Tibial nerve (tissue), 4 donors: ENCODE data around the gene MRPS7. TPM values are rescaled to one million over a fixed set of nuclear protein-coding genes. Genes with fewer than 3 reads are reported as not detected.
A peak's percentile ranks its signal among the peaks of the same experiment; 100 is the strongest.
"Not testable (repeated sequence)": the region's sequence is repeated elsewhere in the genome, so short reads cannot be mapped to it uniquely, and the experiment has no call there.

Experiments
- DNase-seq, 2 donors: peaks; one replicate each; pipeline ENCODE4 v3.0.0-alpha.2; 2019; ENCODE audit warnings: low spot score in 2 of 2
- H3K27ac ChIP-seq, 4 donors: fragments of 200-600 bp; sonication (generic) in 3 of 4; one replicate each; pipeline ENCODE4 v1.5.1; 2017 to 2019; ENCODE audit warnings: mild to moderate bottlenecking in 1 of 4
- H3K27me3 ChIP-seq, 2 donors: fragments of 200-600 bp; sonication (generic) in 1 of 2; one replicate each; pipeline versions ENCODE4 v1.5.1 to v1.6.0; 2017 to 2019
- H3K36me3 ChIP-seq, 3 donors: fragments of 200-600 bp; sonication (generic); one replicate each; pipeline ENCODE4 v1.5.1; 2018 to 2019
- H3K4me1 ChIP-seq, 4 donors: fragments of 200-600 bp; sonication (generic) in 3 of 4; one replicate each; pipeline ENCODE4 v1.5.1; 2017 to 2019
- H3K4me3 ChIP-seq, 4 donors: fragments of 200-600 bp; sonication (generic) in 3 of 4; one replicate each; pipeline ENCODE4 v1.5.1; 2017 to 2019; ENCODE audit warnings: mild to moderate bottlenecking in 1 of 4, moderate library complexity in 1 of 4
- H3K9me3 ChIP-seq, 4 donors: fragments of 200-600 bp; sonication (generic) in 3 of 4; one replicate each; pipeline ENCODE4 v1.5.1; 2017 to 2019
- EP300 ChIP-seq, 2 donors: sonication (generic); formaldehyde crosslinking; IDR thresholded peaks; one replicate each; pipeline ENCODE4 v1.6.1; 2017; ENCODE audit warnings: antibody characterized with exemption in 2 of 2, mild to moderate bottlenecking in 1 of 2
- POLR2A ChIP-seq, 2 donors: fragments of 450-650 bp; IDR thresholded peaks; one replicate each; pipeline ENCODE4 v1.6.1; 2017; ENCODE audit warnings: antibody characterized with exemption in 2 of 2, mild to moderate bottlenecking in 2 of 2, moderate library complexity in 2 of 2
- WGBS, 2 donors: methylation state at CpG; one replicate each; pipeline ENCODE4 v1.1.5; 2018; 5-methylcytosine and 5-hydroxymethylcytosine counted together
- total RNA-seq, 4 donors: library from RNA; depleted of rRNA; stranded (reverse); fragments of >200 nt; gene quantifications; one replicate each; pipeline ENCODE4 v1.1.0, GENCODE V29; 2016
- TF ChIP-seq, protein P1 (sequence below), 5 experiments: fragments of 200-600 bp in 3 of 5; fragments of 450-650 bp in 2 of 5; sonication (generic) in 3 of 5; IDR thresholded peaks; one replicate each; pipeline ENCODE4 v1.5.1; 2016 to 2019; ENCODE audit warnings: antibody characterized with exemption in 5 of 5, mild to moderate bottlenecking in 3 of 5, moderate library complexity in 2 of 5

MRPS7 gene
- total RNA-seq, 4 donors from 2014 or later = 31.2 to 36.6 (median 33.6) TPM

DNA sequence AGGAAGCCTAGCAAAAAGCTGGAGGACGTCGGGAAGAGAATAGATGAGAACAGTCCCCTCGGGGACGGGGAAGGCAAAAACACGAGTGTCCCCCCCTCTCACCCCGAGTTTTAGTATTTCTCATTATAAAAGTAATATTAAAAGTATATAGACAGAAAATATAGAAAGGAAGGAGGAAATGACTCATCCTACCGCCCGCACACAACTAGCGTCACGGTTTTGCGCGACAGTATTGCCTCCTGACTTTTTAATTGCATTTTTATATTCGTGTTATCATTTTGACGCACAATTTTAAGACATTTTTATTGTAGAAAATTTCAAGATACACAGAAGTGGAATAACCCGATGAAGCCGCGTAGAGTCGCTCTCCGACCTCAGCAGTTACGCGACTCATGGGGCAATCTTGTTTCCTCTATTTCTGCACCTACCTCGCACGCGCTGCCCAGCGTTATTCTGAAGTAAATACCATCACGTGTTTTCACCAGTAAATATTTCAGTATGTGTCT, 28.2 kb downstream of the MRPS7 start:
- Histone ChIP-seq H3K9me3 (no peaks in the 10 kb centered on the region), H3K4me3 (peak overlapping the region; percentile 66 to 83 (median 72)), H3K27ac (peak overlapping the region; percentile 56 to 95 (median 93)), H3K27me3 (no peaks in the 10 kb centered on the region), H3K36me3 (peaks cover 0 to 19% (median 0%) of the 10 kb centered on the region in 3 donors), H3K4me1 (peaks cover 0 to 14% (median 4%) of the 10 kb centered on the region in 4 donors)
- DNase-seq = peak; percentile 54 to 58
- no peak for TF ChIP-seq POLR2A (IDR thresholded peaks at IDR 0.05)
- TF ChIP-seq, protein P1, sequence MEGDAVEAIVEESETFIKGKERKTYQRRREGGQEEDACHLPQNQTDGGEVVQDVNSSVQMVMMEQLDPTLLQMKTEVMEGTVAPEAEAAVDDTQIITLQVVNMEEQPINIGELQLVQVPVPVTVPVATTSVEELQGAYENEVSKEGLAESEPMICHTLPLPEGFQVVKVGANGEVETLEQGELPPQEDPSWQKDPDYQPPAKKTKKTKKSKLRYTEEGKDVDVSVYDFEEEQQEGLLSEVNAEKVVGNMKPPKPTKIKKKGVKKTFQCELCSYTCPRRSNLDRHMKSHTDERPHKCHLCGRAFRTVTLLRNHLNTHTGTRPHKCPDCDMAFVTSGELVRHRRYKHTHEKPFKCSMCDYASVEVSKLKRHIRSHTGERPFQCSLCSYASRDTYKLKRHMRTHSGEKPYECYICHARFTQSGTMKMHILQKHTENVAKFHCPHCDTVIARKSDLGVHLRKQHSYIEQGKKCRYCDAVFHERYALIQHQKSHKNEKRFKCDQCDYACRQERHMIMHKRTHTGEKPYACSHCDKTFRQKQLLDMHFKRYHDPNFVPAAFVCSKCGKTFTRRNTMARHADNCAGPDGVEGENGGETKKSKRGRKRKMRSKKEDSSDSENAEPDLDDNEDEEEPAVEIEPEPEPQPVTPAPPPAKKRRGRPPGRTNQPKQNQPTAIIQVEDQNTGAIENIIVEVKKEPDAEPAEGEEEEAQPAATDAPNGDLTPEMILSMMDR (IDR thresholded peaks at IDR 0.05) = peak in 3 of 5 experiments; percentile 3 to 20 (median 17)
- 1% methylated on average over 26 of the region's 26 CpGs for WGBS, 2 donors

DNA sequence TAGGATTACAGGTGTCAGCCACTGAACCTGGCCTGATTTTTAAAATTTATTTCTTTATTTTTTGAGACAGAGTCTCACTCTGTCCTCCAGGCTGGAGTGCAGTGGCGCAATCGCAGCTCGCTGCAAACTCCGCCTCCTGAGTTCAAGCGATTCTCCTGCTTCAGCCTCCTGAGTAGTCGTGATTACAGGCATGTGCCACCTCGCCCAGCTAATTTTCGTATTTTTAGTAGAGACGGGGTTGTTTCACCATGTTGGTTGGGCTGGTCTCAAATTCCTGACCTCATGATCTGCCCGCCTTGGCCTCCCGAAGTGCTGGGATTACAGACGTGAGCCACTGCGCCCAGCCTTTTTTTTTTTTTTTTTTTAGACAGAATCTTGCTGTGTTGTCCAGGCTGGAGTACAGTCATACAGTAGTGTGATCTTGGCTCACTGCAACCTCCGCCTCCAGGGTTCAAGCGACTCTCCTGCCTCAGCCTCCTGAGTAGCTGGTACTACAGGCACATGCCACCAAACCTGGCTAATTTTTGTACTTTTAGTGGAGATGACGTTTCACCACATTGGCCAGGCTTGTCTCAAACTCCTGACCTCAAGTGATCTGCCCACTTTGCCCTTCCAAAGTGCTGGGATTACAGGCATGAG, 31.2 kb downstream of the MRPS7 start:
- not testable (repeated sequence) for H3K27me3 ChIP-seq, H3K4me1 ChIP-seq, H3K36me3 ChIP-seq, H3K9me3 ChIP-seq, H3K4me3 ChIP-seq, DNase-seq
- peak overlapping the region in 2 of 4 donors; percentile 15 to 41 for H3K27ac ChIP-seq
- 59 to 64% methylated on average over 16 of the region's 16 CpGs for WGBS, 2 donors

DNA sequence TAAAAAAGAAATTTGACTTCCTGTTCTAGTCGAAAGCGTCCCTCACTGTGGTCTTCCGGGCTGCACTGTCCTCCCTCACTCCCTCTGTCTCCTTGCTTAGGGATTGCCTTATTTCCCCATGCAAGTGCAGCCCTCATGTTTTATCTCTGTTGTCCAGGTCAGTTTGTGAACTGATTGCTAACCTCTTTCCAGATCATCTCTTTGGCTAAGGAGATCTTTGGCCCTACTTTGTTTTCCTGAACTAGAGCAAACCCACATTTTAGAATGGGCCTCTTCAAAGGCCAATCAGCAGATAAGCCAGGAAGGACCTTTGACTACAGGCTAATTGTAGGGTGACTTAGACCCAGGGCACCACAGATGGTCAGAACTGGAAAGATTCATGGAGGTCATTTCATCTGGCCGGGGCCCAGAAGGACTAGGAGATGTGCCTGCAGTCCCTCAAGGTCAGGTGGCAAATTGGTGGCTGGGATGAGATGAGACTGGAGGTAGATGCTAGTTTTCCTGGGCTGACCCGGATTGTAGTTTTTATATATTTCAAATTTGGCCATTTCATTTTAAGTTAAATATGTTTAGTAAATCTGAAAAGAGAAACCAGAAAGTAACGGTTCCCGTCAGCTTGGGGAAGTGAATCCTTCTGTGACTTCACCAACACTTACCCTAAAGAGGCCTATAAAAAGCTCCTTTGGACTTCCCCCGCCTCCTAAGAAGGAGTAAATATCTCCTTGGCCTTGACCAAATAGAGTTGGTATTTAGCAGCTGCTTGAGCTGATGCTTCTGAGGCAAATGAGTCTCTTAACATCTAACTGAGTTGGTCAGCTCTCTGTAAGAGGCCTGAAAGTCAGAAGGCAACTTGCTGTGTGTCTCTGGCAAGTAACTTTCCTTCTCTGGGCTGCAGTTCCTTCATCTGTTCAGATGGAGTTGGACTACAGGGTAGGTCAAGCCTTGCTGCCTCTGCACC, 33.8 kb downstream of the MRPS7 start:
- H3K27me3 ChIP-seq = no peaks in the 10 kb centered on the region
- TF ChIP-seq POLR2A (IDR thresholded peaks at IDR 0.05) = no peak
- TF ChIP-seq EP300 (IDR thresholded peaks at IDR 0.05) = peak in 1 of 2 donors; percentile 8
- TF ChIP-seq, protein P1 (IDR thresholded peaks at IDR 0.05) = no peak
- peak overlapping the region in 3 of 4 donors; percentile 70 to 73 (median 71) for H3K27ac ChIP-seq
- no peak for DNase-seq
- no peaks in the 10 kb centered on the region for H3K4me1 ChIP-seq
- no peaks in the 10 kb centered on the region for H3K36me3 ChIP-seq
- WGBS, 2 donors = 78 to 85% methylated on average over 8 of the region's 8 CpGs
- H3K9me3 ChIP-seq = no peaks in the 10 kb centered on the region
- no peak overlapping the region for H3K4me3 ChIP-seq

DNA sequence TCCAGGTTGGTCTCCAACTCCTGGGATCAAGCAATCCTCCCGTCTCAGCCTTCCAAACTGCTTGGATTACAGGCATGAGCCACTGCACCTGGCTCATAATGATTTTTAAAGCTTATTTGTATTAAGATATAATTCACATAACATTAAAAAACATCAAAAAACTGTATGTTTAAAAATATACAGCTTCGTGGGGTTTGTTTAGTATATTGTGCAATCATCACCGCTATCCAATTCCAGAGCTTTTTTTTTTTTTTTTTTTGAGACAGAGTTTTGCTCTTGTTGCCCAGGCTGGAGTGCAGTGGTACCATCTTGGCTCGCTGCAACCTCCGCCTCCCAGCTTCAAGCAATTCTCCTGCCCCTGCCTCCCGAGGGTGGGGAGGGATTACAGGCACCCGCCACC, 38.6 kb downstream of the MRPS7 start:
- 77 to 82% methylated on average over 7 of the region's 7 CpGs for WGBS, 2 donors
- no peaks in the 10 kb centered on the region for H3K27me3 ChIP-seq
- no peaks in the 10 kb centered on the region for H3K36me3 ChIP-seq
- H3K4me1 ChIP-seq = no peaks in the 10 kb centered on the region
- TF ChIP-seq EP300 (IDR thresholded peaks at IDR 0.05) (no peak), POLR2A (IDR thresholded peaks at IDR 0.05) (no peak)
- TF ChIP-seq, protein P1 (IDR thresholded peaks at IDR 0.05) = no peak
- DNase-seq = no peak
- H3K4me3 ChIP-seq = no peak overlapping the region
- H3K9me3 ChIP-seq = no peaks in the 10 kb centered on the region
- H3K27ac ChIP-seq = no peak overlapping the region

DNA sequence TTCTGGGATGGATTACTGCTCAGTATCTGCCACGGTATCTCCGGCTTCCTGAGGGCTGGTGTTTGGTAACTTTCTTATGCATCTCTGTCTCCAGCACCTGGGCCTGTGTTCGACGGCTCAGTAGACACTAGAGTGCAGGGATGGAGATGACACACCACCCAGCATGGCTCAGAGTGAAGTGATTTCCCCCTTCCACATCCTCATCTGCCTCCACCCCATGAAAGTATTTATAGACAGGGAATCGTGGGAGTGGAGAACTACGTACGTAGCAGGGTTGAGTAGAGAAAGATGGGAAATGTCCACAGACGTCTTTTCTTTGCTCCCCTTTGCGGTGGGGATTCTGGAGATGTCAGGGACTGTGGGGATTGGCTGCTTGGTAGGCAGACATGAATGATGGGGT, 39.4 kb downstream of the MRPS7 start:
- H3K9me3 ChIP-seq = no peaks in the 10 kb centered on the region
- no peak for TF ChIP-seq POLR2A (IDR thresholded peaks at IDR 0.05)
- TF ChIP-seq EP300 (IDR thresholded peaks at IDR 0.05) = no peak
- TF ChIP-seq, protein P1 (IDR thresholded peaks at IDR 0.05) = no peak
- H3K36me3 ChIP-seq = no peaks in the 10 kb centered on the region
- no peaks in the 10 kb centered on the region for H3K4me1 ChIP-seq
- no peak overlapping the region for H3K27ac ChIP-seq
- no peaks in the 10 kb centered on the region for H3K27me3 ChIP-seq
- H3K4me3 ChIP-seq = no peak overlapping the region
- DNase-seq = no peak
- WGBS, 2 donors = 71 to 74% methylated on average over 9 of the region's 9 CpGs
